NCI-H2081 treated with DMSO at 0.1 percent for 48 hours (cell line): ENCODE results near the gene CFHR4.
"Not testable (repeated sequence)": the region's sequence is repeated elsewhere in the genome, so short reads cannot be mapped to it uniquely, and the experiment has no call there.

ENCODE experiments used
- DNase-seq: peaks from one replicate; lab custom pipeline; 2025; lab: John Stamatoyannopoulos, UW

The CFHR4 gene

DNA sequence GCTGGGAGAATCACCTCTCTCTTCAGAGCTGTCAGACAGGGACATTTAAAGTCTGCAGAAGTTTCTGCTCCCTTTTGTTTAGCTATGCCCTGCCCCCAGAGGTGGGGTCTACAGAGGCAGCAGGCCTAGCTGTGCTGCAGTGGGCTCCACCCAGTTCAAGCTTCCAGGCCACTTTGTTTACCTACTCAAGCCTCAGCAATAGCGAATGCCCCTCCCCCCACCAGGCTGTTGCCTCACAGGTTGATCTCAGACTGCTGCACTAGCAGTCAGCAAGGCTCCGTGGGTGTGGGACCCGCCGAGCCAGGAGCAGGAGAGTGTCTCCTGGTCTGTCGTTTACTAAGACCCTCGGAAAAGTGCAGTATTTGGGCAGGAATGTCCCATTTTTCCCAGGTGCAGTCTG is 53.6 kb downstream of the CFHR4 start:
- not testable (repeated sequence) for DNase-seq

DNA sequence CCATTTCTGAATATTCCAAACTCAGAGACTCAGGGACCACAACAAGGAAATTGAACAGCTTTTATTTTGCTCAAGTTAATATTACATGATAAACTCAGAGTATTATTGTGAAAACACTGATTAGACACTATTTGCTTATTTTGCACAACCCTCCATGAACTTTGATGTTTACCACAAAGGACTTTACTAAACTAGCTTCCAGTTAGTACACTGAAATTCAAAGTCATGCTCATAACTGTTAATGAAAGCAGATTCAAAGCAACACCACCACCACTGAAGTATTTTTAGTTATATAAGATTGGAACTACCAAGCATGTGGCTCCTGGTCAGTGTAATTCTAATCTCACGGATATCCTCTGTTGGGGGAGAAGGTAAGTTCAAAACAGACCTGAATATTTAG is 55.7 kb downstream of the CFHR4 start, which contains the start of gene CFHR2:
TSS of gene CFHR2 (plus strand) at position 171 of the 400 bp plus-strand sequence. CDS start at position 314, 143 bp downstream.
- DNase-seq, result not testable (repeated sequence)

DNA sequence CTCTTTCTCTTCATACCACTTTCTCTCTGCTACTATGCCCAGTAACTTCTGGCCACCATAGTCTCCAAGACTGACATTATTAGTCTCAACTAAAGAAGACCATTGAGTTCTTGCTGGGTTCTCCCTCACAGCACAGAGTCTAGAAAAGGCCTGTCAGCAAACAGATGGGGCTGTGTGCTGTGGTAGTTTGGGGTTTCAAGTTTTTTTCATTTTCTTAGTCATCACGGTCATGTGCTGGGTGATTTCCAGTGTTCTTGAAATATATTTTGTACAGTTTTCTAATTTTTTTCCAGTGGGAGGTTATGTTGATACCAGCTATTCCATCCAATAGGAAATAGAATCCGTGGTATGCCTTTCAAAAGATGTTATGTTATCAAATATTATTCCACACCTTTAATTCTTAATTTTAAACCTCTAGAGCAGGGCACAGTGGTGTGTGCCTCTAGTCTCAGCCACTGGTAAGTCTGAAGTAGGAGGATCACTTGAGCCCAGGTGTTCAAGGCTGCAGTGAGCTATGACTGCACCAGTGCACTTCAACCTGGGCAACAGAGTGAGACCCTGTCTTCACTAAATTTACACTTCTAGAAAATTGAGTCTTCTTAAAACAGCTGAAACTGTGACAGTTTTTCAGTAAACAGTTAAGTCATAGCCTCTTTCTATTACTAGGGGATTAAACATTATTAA is 64.0 kb downstream of the CFHR4 start:
- no peak for DNase-seq

DNA sequence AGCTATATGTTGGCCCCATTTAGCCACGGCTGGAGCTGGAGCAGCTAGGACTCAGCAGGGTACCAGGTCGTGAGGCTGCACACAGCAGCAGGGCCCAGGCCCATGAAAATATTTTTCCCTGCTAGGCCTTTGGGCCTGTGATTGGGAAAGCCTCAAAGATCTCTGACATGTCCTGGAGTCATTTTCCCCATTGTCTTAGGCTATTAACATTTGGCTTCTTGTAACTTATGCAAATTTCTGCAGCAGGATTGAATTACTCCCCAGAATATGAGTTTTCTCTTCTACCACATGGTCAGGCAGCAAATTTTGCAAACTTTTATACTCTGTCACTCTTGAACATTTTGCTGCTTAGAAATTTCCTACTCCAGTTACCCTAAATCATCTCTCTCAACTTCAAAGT is 66.9 kb downstream of the CFHR4 start:
- no peak for DNase-seq

DNA sequence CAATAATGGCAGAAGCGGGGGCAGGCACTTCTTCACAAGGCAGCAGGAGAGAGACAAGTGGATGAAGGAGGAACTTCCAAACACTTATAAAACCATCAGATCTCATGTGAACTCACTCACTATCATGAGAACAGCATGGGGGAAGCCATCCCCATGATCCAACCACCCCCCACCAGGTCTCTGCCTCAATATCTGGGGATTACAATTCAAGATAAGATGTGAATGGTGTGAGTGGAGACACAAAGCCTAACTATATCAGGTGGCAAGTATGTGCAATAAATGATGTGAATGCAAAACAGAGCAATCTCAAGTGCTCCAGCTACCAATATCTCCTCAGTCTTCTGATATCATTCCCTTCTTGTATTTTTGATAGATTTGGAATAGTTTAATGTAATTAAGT is 68.1 kb downstream of the CFHR4 start:
- DNase-seq, result no peak

DNA sequence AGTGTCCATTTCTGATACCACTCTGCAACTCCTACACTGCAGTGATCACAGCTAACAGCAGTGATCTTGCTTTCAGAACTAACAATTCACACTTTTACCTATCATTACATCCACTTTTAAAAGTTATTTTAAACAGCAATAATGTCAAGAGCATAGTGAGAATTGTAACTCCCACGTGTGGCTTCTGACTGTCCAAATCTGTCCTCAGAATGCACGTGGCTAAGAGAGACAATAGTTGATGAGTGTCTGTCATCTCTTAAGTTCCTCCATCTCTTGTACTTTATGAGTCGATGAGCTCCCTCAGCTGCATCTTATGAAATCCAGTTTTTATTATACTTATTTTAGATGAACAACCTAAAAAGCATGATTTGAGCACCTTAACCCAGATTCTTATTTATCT is 73.0 kb downstream of the CFHR4 start:
- DNase-seq, result no peak
